SH-SY5Y (cell line): ENCODE measurements around the gene RAB7A.

Source experiments
- GATA2 ChIP-seq: IDR thresholded peaks from 2 replicates; pipeline ENCODE4 v1.6.1; 2011; ENCODE audit warnings: mild to moderate bottlenecking, low read depth, low read length
- GATA3 ChIP-seq: IDR thresholded peaks from 2 replicates; pipeline ENCODE4 v1.6.1; 2011; ENCODE audit warnings: low read depth, mild to moderate bottlenecking, low read length, moderate library complexity

GRCh38 chr3:128707928-128708494 is 18.0 kb upstream of the RAB7A start:
- TF ChIP-seq GATA2 (no peak), GATA3 (no peak)
